ENCODE data around the gene WBP2. TPM values are rescaled to one million over a fixed set of nuclear protein-coding genes. Genes with fewer than 3 reads are reported as not detected.

WBP2 gene
- total and polyA plus RNA-seq, 9 of the 15 experiments (the other 6 are each of a cell fraction or from before 2014, with no cell fraction given), result 2.2 to 74.3 (median 20.0) TPM

DNA sequence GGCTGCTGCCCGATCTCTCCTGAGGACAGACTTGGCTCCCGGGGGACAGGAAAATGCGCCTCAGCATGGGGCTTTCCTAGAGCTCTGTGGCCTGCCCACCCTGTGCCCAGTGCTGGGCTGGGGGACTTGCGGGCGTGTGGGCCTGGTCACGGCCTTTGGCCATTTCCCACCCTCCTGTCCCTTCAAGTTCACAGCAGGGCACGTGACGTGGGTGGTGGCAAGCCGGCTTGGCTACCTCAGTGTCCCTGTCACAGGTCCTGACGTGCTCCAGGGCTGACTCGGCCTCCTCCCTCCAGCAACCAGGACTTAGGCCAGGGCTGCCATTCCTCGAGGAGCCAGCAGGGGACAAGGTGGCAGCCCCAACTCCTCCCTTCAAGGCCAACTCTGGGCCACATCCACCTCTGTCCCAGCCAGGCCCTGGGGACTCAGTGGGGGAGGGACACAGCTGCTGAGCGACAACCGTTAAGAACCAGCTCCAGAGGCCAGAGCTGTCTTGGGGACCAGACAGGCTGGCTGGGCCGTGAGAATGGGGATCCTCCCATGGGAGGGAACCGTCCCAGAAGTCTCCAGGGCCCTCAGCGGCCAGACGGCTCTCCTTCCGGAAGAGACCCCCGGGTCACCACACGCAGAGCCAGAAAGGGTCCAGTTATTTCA is 9.9 kb downstream of the WBP2 start (continued):
- TF ChIP-seq E2F1 (CRISPR knock-in tag; IDR thresholded peaks at IDR 0.05), result peak; percentile 69
- TF ChIP-seq ERF (CRISPR knock-in tag; IDR thresholded peaks at IDR 0.05), result peak; percentile 49; the same call in 1 of the 2 replicates
- TF ChIP-seq MTA1 (IDR thresholded peaks at IDR 0.05; ENCODE audit: borderline replicate concordance), result peak; percentile 72; the same call in 1 of the 2 replicates
- no peak for TF ChIP-seq NFATC3 (IDR thresholded peaks at IDR 0.05)
- peak; percentile 28 for TF ChIP-seq CXXC5 (CRISPR knock-in tag; IDR thresholded peaks at IDR 0.05)
- TF ChIP-seq NR2F6 (CRISPR knock-in tag; IDR thresholded peaks at IDR 0.05), result no peak
- peak; percentile 64 for TF ChIP-seq ZNF24 (IDR thresholded peaks at IDR 0.05)
- no peak for TF ChIP-seq HMG20B (CRISPR knock-in tag; IDR thresholded peaks at IDR 0.05)
- TF ChIP-seq RB1 (IDR thresholded peaks at IDR 0.05; ENCODE audit: low read depth), result peak; percentile 62; the same call in 1 of the 2 replicates
- peak; percentile 53; the same call in 1 of the 2 replicates for TF ChIP-seq DPF2 (IDR thresholded peaks at IDR 0.05)
- no peak for TF ChIP-seq GABPA (tag; conservative IDR thresholded peaks at IDR 0.05; ENCODE audit: low read depth)
- TF ChIP-seq HDGF (IDR thresholded peaks at IDR 0.05), result peak; percentile 82; the same call in 1 of the 2 replicates
- TF ChIP-seq TBP (optimal IDR thresholded peaks at IDR 0.05; ENCODE audit: low read depth, low read length), result peak; percentile 79
- TF ChIP-seq ZNF830 (CRISPR knock-in tag; IDR thresholded peaks at IDR 0.05), result no peak
- no peak; the same call in 1 of the 2 replicates for TF ChIP-seq NCOA1 (IDR thresholded peaks at IDR 0.05; ENCODE audit: low read depth)
- TF ChIP-seq SRF (CRISPR knock-in tag; IDR thresholded peaks at IDR 0.05), result peak in 1 of 2 experiments; percentile 74; a peak in 1 of 4 replicates
- TF ChIP-seq PHF8 (IDR thresholded peaks at IDR 0.05; ENCODE audit: borderline replicate concordance, low read length), result peak; percentile 27; the same call in 1 of the 2 replicates
- no peak for TF ChIP-seq MTF1 (CRISPR knock-in tag; IDR thresholded peaks at IDR 0.05; ENCODE audit: borderline replicate concordance)
- peak; percentile 72 for TF ChIP-seq EP400 (IDR thresholded peaks at IDR 0.05)
- 0 out of 4 replicates have a peak, but pooled peaks of 1 of the 2 experiments have one; percentile 23 for TF ChIP-seq KDM1A (IDR thresholded peaks at IDR 0.05)
- TF ChIP-seq BCLAF1 (IDR thresholded peaks at IDR 0.05; ENCODE audit: borderline replicate concordance in 1 of 2, control insufficient read depth in 1 of 2, low read depth in 2 of 2, low read length in 1 of 2), result 0 out of 4 replicates have a peak, but pooled peaks of 1 of the 2 experiments have one; percentile 55
- peak; percentile 88; the same call in 1 of the 2 replicates for TF ChIP-seq STAT6 (CRISPR knock-in tag; IDR thresholded peaks at IDR 0.05)
- TF ChIP-seq, protein P1, sequence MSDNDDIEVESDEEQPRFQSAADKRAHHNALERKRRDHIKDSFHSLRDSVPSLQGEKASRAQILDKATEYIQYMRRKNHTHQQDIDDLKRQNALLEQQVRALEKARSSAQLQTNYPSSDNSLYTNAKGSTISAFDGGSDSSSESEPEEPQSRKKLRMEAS (CRISPR knock-in tag; IDR thresholded peaks at IDR 0.05), result peak; percentile 83

Data from K562 (cell line).